HCT116 (cell line): ENCODE data around the gene SLFN14. TPM values are rescaled to one million over a fixed set of nuclear protein-coding genes. Genes with fewer than 3 reads are reported as not detected.

Experiments
- ATAC-seq: fragments of 200-7000 bp; cut with Tn5 transposase; 2 replicates; pipeline ENCODE4 v1.9.1; 2020; ENCODE audit warnings: mild to moderate bottlenecking, moderate library complexity
- BruUV-seq: library from RNA; stranded (reverse); fragments of 400-500 nt; replicated peaks from 2 replicates; lab custom pipeline; 2021; lab: Mats Ljungman, UMichigan
- CTCF ChIA-PET: fragments of 300-600 bp; sonication (Branson Sonifier 250); formaldehyde crosslinking; loops from one replicate; lab custom pipeline; 2021; ENCODE audit warnings: antibody characterized with exemption; lab: Charles Lee
- POLR2A ChIA-PET: fragments of 300-600, 350-600 bp; sonication (Branson Sonifier 250); formaldehyde crosslinking; loops from one replicate; lab custom pipeline; 2021; ENCODE audit warnings: antibody characterized with exemption; lab: Charles Lee
- RAD21 ChIA-PET, 2 experiments: fragments of 300-600 bp; sonication (Branson Sonifier 250); formaldehyde crosslinking; loops; one replicate each; lab custom pipeline; 2023; ENCODE audit warnings: low total read pairs in 2 of 2; ENCODE audit not compliant: uncharacterized antibody in 2 of 2, unreplicated experiment in 2 of 2, low non-redundant PET in 1 of 2; lab: Charles Lee
- DNase-seq: peaks from one replicate; pipeline ENCODE4 v3.0.0-alpha.2; 2010; ENCODE audit warnings: low read depth, low spot score
- H2AFZ ChIP-seq: fragments of 200-600 bp; shearing (Covaris generic), sonication (generic); 2 replicates; pipeline ENCODE4 v1.6.1; 2017; ENCODE audit warnings: low read depth, mixed run types, mixed read lengths, antibody characterized with exemption, low read length; ENCODE audit not compliant: poor library complexity, severe bottlenecking
- H3K27ac ChIP-seq: 2 replicates; pipeline ENCODE4 v1.5.1; 2012; ENCODE audit warnings: low read depth, low read length
- H3K27me3 ChIP-seq: fragments of 200-600 bp; sonication (generic); 2 replicates; pipeline ENCODE4 v1.6.1; 2016; ENCODE audit warnings: mixed run types, low read length, mixed read lengths; ENCODE audit not compliant: insufficient read depth
- H3K36me3 ChIP-seq, 2 experiments: fragments of 200-500 bp in 1 of 2; fragments of 200-600 bp in 1 of 2; sonication (Bioruptor generic) in 1 of 2; sonication (generic) in 1 of 2; 2 replicates each; pipeline versions ENCODE4 v1.5.1 to v1.6.1; 2014 to 2016; ENCODE audit warnings: low read length in 2 of 2, inconsistent platforms in 1 of 2, mixed read lengths in 1 of 2, mixed run types in 1 of 2; ENCODE audit not compliant: insufficient read depth in 2 of 2, control insufficient read depth in 1 of 2
- H3K4me1 ChIP-seq, 2 experiments: fragments of 200-600 bp in 1 of 2; sonication (generic) in 1 of 2; 2 replicates each; pipeline versions ENCODE4 v1.5.1 to v1.6.1; 2012 to 2017; ENCODE audit warnings: low read length in 2 of 2, inconsistent platforms in 1 of 2, mild to moderate bottlenecking in 1 of 2, mixed read lengths in 1 of 2, mixed run types in 1 of 2, moderate library complexity in 1 of 2; ENCODE audit not compliant: insufficient read depth in 2 of 2, control insufficient read depth in 1 of 2
- H3K4me2 ChIP-seq: fragments of 200-600 bp; sonication (generic); 2 replicates; pipeline ENCODE4 v1.6.1; 2017; ENCODE audit warnings: mixed run types, low read length, mixed read lengths
- H3K4me3 ChIP-seq, 2 experiments: fragments of 200-600 bp in 1 of 2; sonication (generic) in 1 of 2; replicated peaks in 1 of 2; 2 replicates each; pipeline ENCODE4 v1.5.1; 2011 to 2016; ENCODE audit warnings: low read length in 2 of 2, control low read depth in 1 of 2, low read depth in 1 of 2, mild to moderate bottlenecking in 1 of 2, mixed read lengths in 1 of 2, mixed run types in 1 of 2
- H3K79me2 ChIP-seq: fragments of 200-600 bp; sonication (generic); 2 replicates; pipeline ENCODE4 v1.6.1; 2017; ENCODE audit warnings: mild to moderate bottlenecking, mixed run types, low read length, moderate library complexity, mixed read lengths; ENCODE audit not compliant: insufficient read depth
- H3K9ac ChIP-seq: fragments of 200-600 bp; sonication (generic); 2 replicates; pipeline ENCODE4 v1.6.1; 2016; ENCODE audit warnings: low read length, mixed read lengths
- H3K9me2 ChIP-seq: fragments of 200-600 bp; sonication (generic), shearing (Covaris generic); 2 replicates; pipeline ENCODE4 v1.6.1; 2017; ENCODE audit warnings: mixed run types, mild to moderate bottlenecking, moderate library complexity; ENCODE audit not compliant: insufficient read depth
- H3K9me3 ChIP-seq, 2 experiments: fragments of 200-500 bp in 1 of 2; fragments of 200-600 bp in 1 of 2; sonication (Bioruptor generic) in 1 of 2; sonication (generic) in 1 of 2; 2 replicates each; pipeline ENCODE4 v1.6.1; 2014 to 2017; ENCODE audit warnings: low read length in 2 of 2, mixed read lengths in 2 of 2, inconsistent platforms in 1 of 2, low read depth in 1 of 2, mild to moderate bottlenecking in 1 of 2, mixed run types in 1 of 2, moderate library complexity in 1 of 2; ENCODE audit not compliant: control insufficient read depth in 1 of 2, insufficient read depth in 1 of 2
- H4K20me1 ChIP-seq: fragments of 200-600 bp; sonication (generic), shearing (Covaris generic); 2 replicates; pipeline ENCODE4 v1.6.1; 2017; ENCODE audit warnings: mixed run types, mild to moderate bottlenecking, moderate library complexity; ENCODE audit not compliant: insufficient read depth
- ATF3 ChIP-seq: IDR thresholded peaks from 2 replicates; pipeline ENCODE4 v1.6.1; 2012
- EZH2 ChIP-seq: fragments of 200-600 bp; sonication (generic); IDR thresholded peaks from 2 replicates; pipeline ENCODE4 v1.6.1; 2017; ENCODE audit warnings: antibody characterized with exemption, mixed run types
- POLR2AphosphoS5 ChIP-seq: IDR thresholded peaks from 2 replicates; pipeline ENCODE4 v1.6.1; 2011; ENCODE audit warnings: mild to moderate bottlenecking, low read depth, low read length, moderate library complexity
- REST ChIP-seq: IDR thresholded peaks from 2 replicates; pipeline ENCODE4 v1.6.1; 2012; ENCODE audit warnings: low read depth
- SIN3A ChIP-seq: IDR thresholded peaks from 2 replicates; pipeline ENCODE4 v1.6.1; 2012; ENCODE audit warnings: low read depth
- TCF7L2 ChIP-seq: IDR thresholded peaks from 2 replicates; pipeline ENCODE4 v1.7.0; 2011; ENCODE audit warnings: borderline replicate concordance, inconsistent platforms; ENCODE audit not compliant: insufficient read depth, insufficient read length; ENCODE audit errors: extremely low read depth
- ZBTB33 ChIP-seq: IDR thresholded peaks from 2 replicates; pipeline ENCODE4 v1.6.1; 2011; ENCODE audit warnings: mild to moderate bottlenecking, low read length, moderate library complexity; ENCODE audit not compliant: insufficient replicate concordance; ENCODE audit errors: extremely low read depth
- intact Hi-C: fragments of 100-400 bp; cut with micrococcal nuclease; formaldehyde crosslinking; loops from 2 replicates; pipeline ENCODE4 v1.10.0; 2022
- total RNA-seq: library from RNA; stranded (reverse); gene quantifications from one replicate; pipeline ENCODE4 v1.2.1, GENCODE V29; 2021; ENCODE audit not compliant: unreplicated experiment

The SLFN14 gene
- total RNA-seq, 1 experiment from 2014 or later: not detected

GRCh38 chr17:35584061-35584460 is 23.4 kb upstream of the SLFN14 start:
- no peaks in the 10 kb centered on the region for H3K9me2 ChIP-seq
- DNase-seq (no peak), ATAC-seq (no peak)
- no peak overlapping the region for H3K4me3 ChIP-seq
- H3K27ac ChIP-seq: no peak overlapping the region
- no TSS peak for BruUV-seq
- no peaks in the 10 kb centered on the region for H3K9me3 ChIP-seq
- H3K9ac ChIP-seq: no peak overlapping the region
- ChIA-PET POLR2A (no interaction called here), CTCF (no interaction called here), RAD21 (no interaction called here)
- H3K79me2 ChIP-seq: peaks cover 22% of the 10 kb centered on the region
- no peak overlapping the region for H2AFZ ChIP-seq
- no peak overlapping the region for H3K4me2 ChIP-seq
- peaks cover 16 to 17% of the 10 kb centered on the region in 2 experiments for H3K4me1 ChIP-seq
- intact Hi-C loops: no loop called here
- H3K27me3 ChIP-seq: no peaks in the 10 kb centered on the region
- no peak for TF ChIP-seq SIN3A
- H4K20me1 ChIP-seq: no peaks in the 10 kb centered on the region
- H3K36me3 ChIP-seq: no peaks in the 10 kb centered on the region; a peak in 1 of 4 replicates

- peak overlapping the region; percentile 89 for H3K4me2 ChIP-seq
- intact Hi-C loops: no loop called here
- no peaks in the 10 kb centered on the region for H4K20me1 ChIP-seq
- ATAC-seq (no peak), DNase-seq (no peak)
- peaks cover 6 to 7% of the 10 kb centered on the region in 2 experiments; a peak in 3 of 4 replicates for H3K36me3 ChIP-seq
- peaks cover 7 to 9% of the 10 kb centered on the region in 2 experiments; a peak in 3 of 4 replicates for H3K4me1 ChIP-seq
- H3K9ac ChIP-seq: peak overlapping the region; percentile 85
- ChIA-PET RAD21 (interaction anchor here in 1 of 2 experiments (1.1 kb wide), 1 partner anchor 185 kb away, joined by 3 read pairs; no protein-coding TSS in a partner anchor), POLR2A (interaction anchor here (0.9 to 2.3 kb wide), 6 partner anchors 8 to 230 kb away, joined by 3 to 21 read pairs (median 8); partner anchors contain the start of genes AP2B1 and TAF15), CTCF (interaction anchor here (1.4 to 2.0 kb wide), 2 partner anchors 8 to 185 kb away, joined by 6 read pairs; partner anchors contain the start of gene AP2B1)
- H3K27me3 ChIP-seq: no peaks in the 10 kb centered on the region
- 0 out of 2 replicates have a peak, but pooled peaks cover 4% of the 10 kb centered on the region for H3K79me2 ChIP-seq
- H3K4me3 ChIP-seq: peak overlapping the region; percentile 74 to 94
- H3K9me3 ChIP-seq: no peaks in the 10 kb centered on the region
- no peaks in the 10 kb centered on the region for H3K9me2 ChIP-seq
- TF ChIP-seq ZBTB33: no peak
- no peak for TF ChIP-seq EZH2
- TF ChIP-seq REST: no peak
- no peak for TF ChIP-seq ATF3
- no peak for TF ChIP-seq TCF7L2
- TF ChIP-seq POLR2AphosphoS5: no peak
- peak overlapping the region; percentile 72 for H2AFZ ChIP-seq
- H3K27ac ChIP-seq: peak overlapping the region; percentile 90
- BruUV-seq: TSS peak; percentile 84
These were observed 18.4 kb upstream of the SLFN14 start for GRCh38 chr17:35578929-35579432.
